ENCODE measurements around the gene NFATC2IP. TPM values are rescaled to one million over a fixed set of nuclear protein-coding genes. Genes with fewer than 3 reads are reported as not detected.

The NFATC2IP gene
- total and polyA plus RNA-seq, 2 of the 8 experiments (the other 6 are each of a cell fraction or from before 2014, with no cell fraction given) = 54.4 to 71.5 TPM

- H4K91ac ChIP-seq (replicated peaks; ENCODE audit: insufficient read length, low read length) = no peak overlapping the region
- H3K79me1 ChIP-seq (ENCODE audit: low read depth, low read length) = no peaks in the 10 kb centered on the region
- no peak overlapping the region for H2BK20ac ChIP-seq (ENCODE audit: low read length)
- 90% methylated on average over 12 of the region's 12 CpGs; no CpG with 5 or more reads in 1 of the 2 experiments for WGBS, 2 experiments (ENCODE audit: extremely low coverage in 1 of 2, insufficient coverage in 1 of 2, insufficient read length in 1 of 2, insufficient replicate concordance in 2 of 2, low coverage in 1 of 2, low lambda C conversion rate in 2 of 2, missing lambda C conversion rate in 1 of 2)
- no peak overlapping the region for H3K14ac ChIP-seq (ENCODE audit: insufficient read length)
- H3K79me2 ChIP-seq (ENCODE audit: control insufficient read depth in 1 of 2, insufficient read depth in 2 of 2, low read length in 2 of 2) = no peaks in the 10 kb centered on the region
- peaks cover 0 to 2% of the 10 kb centered on the region in 2 experiments for H4K20me1 ChIP-seq (replicated peaks in 1 of 2; ENCODE audit: control insufficient read depth in 1 of 2, insufficient read depth in 2 of 2, low read length in 2 of 2)
- ChIA-PET POLR2A (ENCODE audit: partially characterized antibody) (interaction anchor here (0.9 to 2.3 kb wide), 3 partner anchors 28 to 50 kb away, joined by 3 to 6 read pairs (median 3); partner anchors contain the start of gene SH2B1), CTCF (ENCODE audit: partially characterized antibody) (interaction anchor here (0.7 to 1.2 kb wide), 3 partner anchors 9 to 43 kb away, joined by 3 to 4 read pairs (median 3); no protein-coding TSS in a partner anchor)
- no peak overlapping the region for H2AFZ ChIP-seq (ENCODE audit: low read length)
- H2BK15ac ChIP-seq (ENCODE audit: low read length) = no peak overlapping the region
- H3K9ac ChIP-seq (replicated peaks in 1 of 4; ENCODE audit: extremely low read depth in 1 of 4, low read depth in 3 of 4, low read length in 3 of 4) = no peak overlapping the region; a peak in 1 of 7 replicates
- H2BK5ac ChIP-seq (ENCODE audit: low read depth, low read length) = no peak overlapping the region
- H4K8ac ChIP-seq (ENCODE audit: extremely low read depth, insufficient read depth, low read length) = no peak overlapping the region
- no peak overlapping the region for H3K27ac ChIP-seq (ENCODE audit: low read depth, low read length)
- no peak overlapping the region for H3K18ac ChIP-seq (ENCODE audit: extremely low read depth, low read length)
- H3K4me3 ChIP-seq (ENCODE audit: extremely low read depth in 1 of 4, insufficient read depth in 2 of 4, low read depth in 3 of 4, low read length in 4 of 4) = no peak overlapping the region
- no peaks in the 10 kb centered on the region for H3K4me1 ChIP-seq (replicated peaks in 1 of 4; ENCODE audit: control insufficient read depth in 3 of 4, insufficient read depth in 4 of 4, low read length in 3 of 4)
- no peak overlapping the region for H2BK12ac ChIP-seq (ENCODE audit: low read depth, low read length)
- H4K5ac ChIP-seq (ENCODE audit: insufficient read length, low read depth, low read length) = no peak overlapping the region
- no peak overlapping the region for H3K4ac ChIP-seq (replicated peaks; ENCODE audit: insufficient read length, low read depth, low read length)
- DNase-seq (ENCODE audit: low read depth in 1 of 2, low spot score in 2 of 2) = no peak
- no peak overlapping the region for H2BK120ac ChIP-seq (replicated peaks; ENCODE audit: low read depth, low read length)
- H3K23ac ChIP-seq (ENCODE audit: insufficient read length) = no peak overlapping the region
- H3K4me2 ChIP-seq (ENCODE audit: insufficient read depth in 1 of 2, low read depth in 2 of 2, low read length in 2 of 2) = no peak overlapping the region
- no peak overlapping the region for H3K56ac ChIP-seq (replicated peaks; ENCODE audit: insufficient read length, low read depth, low read length)
- no peaks in the 10 kb centered on the region for H3K23me2 ChIP-seq (ENCODE audit: low read depth, low read length)
- no peaks in the 10 kb centered on the region for H3K9me3 ChIP-seq (ENCODE audit: insufficient read depth in 2 of 2, low read depth in 1 of 2, low read length in 1 of 2)
- FAIRE-seq = no peak
- no peaks in the 10 kb centered on the region for H3K27me3 ChIP-seq (replicated peaks in 1 of 4; ENCODE audit: control insufficient read depth in 3 of 4, extremely low read depth in 1 of 4, insufficient read depth in 3 of 4, low read length in 3 of 4)
- peaks cover 0 to 8% (median 3%) of the 10 kb centered on the region in 4 experiments; a peak in 2 of 8 replicates for H3K36me3 ChIP-seq (ENCODE audit: control insufficient read depth in 2 of 4, insufficient read depth in 4 of 4, low read length in 3 of 4)
- H2AK5ac ChIP-seq (ENCODE audit: low read depth, low read length) = no peak overlapping the region
- TF ChIP-seq TAF1 (IDR thresholded peaks at IDR 0.05; ENCODE audit: low read depth, low read length) (no peak), CBX5 (IDR thresholded peaks at IDR 0.05; ENCODE audit: low read depth, low read length) (no peak), EGR1 (IDR thresholded peaks at IDR 0.05; ENCODE audit: borderline replicate concordance, low read depth, low read length) (no peak), POLR2AphosphoS5 (IDR thresholded peaks at IDR 0.05; ENCODE audit: low read depth, low read length) (no peak), POU5F1 (IDR thresholded peaks at IDR 0.05; ENCODE audit: low read depth, low read length) (no peak), TBP (IDR thresholded peaks at IDR 0.05; ENCODE audit: low read depth, low read length) (no peak), ATF2 (IDR thresholded peaks at IDR 0.05; ENCODE audit: low read length) (no peak), CTBP2 (IDR thresholded peaks at IDR 0.05; ENCODE audit: borderline replicate concordance, insufficient read depth, insufficient read length, low read length) (no peak), SUZ12 (IDR thresholded peaks at IDR 0.05; ENCODE audit: low read length) (no peak), RNF2 (IDR thresholded peaks at IDR 0.05; ENCODE audit: borderline replicate concordance, low read depth, low read length, missing control alignments, poor library complexity, severe bottlenecking) (no peak), ATF3 (IDR thresholded peaks at IDR 0.05; ENCODE audit: insufficient read depth, low read depth, low read length) (no peak)
Observed at GRCh38 chr16:28912558-28912957, 38.2 kb upstream of the NFATC2IP start.

All from H1 (cell line).